Naive thymus-derived CD4-positive, alpha-beta T cell (primary cell): ENCODE results near the gene DOCK3. TPM values are rescaled to one million over a fixed set of nuclear protein-coding genes. Genes with fewer than 3 reads are reported as not detected.

Experiments
- ATAC-seq: fragments of 150-1000 bp; cut with Tn5 transposase; 2 replicates; pipeline ENCODE4 v1.10.0; 2021; ENCODE audit warnings: mild to moderate bottlenecking, moderate library complexity
- CTCF ChIA-PET: fragments of 350-600 bp; sonication (Branson Sonifier 250); formaldehyde crosslinking; loops from one replicate; lab custom pipeline; 2021; ENCODE audit warnings: antibody characterized with exemption; lab: Charles Lee
- POLR2A ChIA-PET: fragments of 350-600 bp; sonication (Branson Sonifier 250); formaldehyde crosslinking; loops from one replicate; lab custom pipeline; 2021; ENCODE audit warnings: antibody characterized with exemption, inconsistent platforms; lab: Charles Lee
- DNase-seq, 9 donors: peaks; one replicate each; pipeline versions ENCODE4 v3.0.0 to v3.0.0-alpha.2; 2020 to 2022; ENCODE audit warnings: mixed read lengths in 1 of 9
- H3K27ac ChIP-seq: one replicate; pipeline ENCODE4 v1.7.0; 2013; ENCODE audit warnings: mild to moderate bottlenecking, low read depth, low read length, moderate library complexity
- H3K27me3 ChIP-seq, 2 donors: one replicate each; pipeline ENCODE4 v1.7.0; 2013; ENCODE audit warnings: low read length in 2 of 2, mild to moderate bottlenecking in 2 of 2, moderate library complexity in 2 of 2; ENCODE audit not compliant: control insufficient read depth in 2 of 2, insufficient read depth in 2 of 2
- H3K36me3 ChIP-seq, 3 experiments: 1 replicate in 2 of 3; 2 replicates in 1 of 3; pipeline ENCODE4 v1.7.0; 2013; ENCODE audit warnings: low read length in 3 of 3, mild to moderate bottlenecking in 3 of 3, moderate library complexity in 1 of 3; ENCODE audit not compliant: insufficient read depth in 3 of 3, control insufficient read depth in 2 of 3
- H3K4me1 ChIP-seq, 2 donors: one replicate each; pipeline ENCODE4 v1.7.0; 2013; ENCODE audit warnings: low read length in 2 of 2, mild to moderate bottlenecking in 2 of 2, moderate library complexity in 1 of 2; ENCODE audit not compliant: control insufficient read depth in 2 of 2, insufficient read depth in 2 of 2
- H3K4me3 ChIP-seq: 2 replicates; pipeline ENCODE4 v1.7.0; 2013; ENCODE audit warnings: mild to moderate bottlenecking, low read length
- H3K9me3 ChIP-seq, 3 experiments: 1 replicate in 2 of 3; 2 replicates in 1 of 3; pipeline ENCODE4 v1.7.0; 2013; ENCODE audit warnings: low read length in 3 of 3; ENCODE audit not compliant: control insufficient read depth in 2 of 3
- H3K27ac Mint-ChIP-seq, 9 donors: one replicate each; pipeline ENCODE4 v1.8.0; 2020 to 2022; ENCODE audit warnings: mixed read lengths in 9 of 9, mild to moderate bottlenecking in 8 of 9, moderate library complexity in 5 of 9, inconsistent platforms in 2 of 9
- H3K27me3 Mint-ChIP-seq, 5 donors: one replicate each; pipeline ENCODE4 v1.8.0; 2021 to 2022; ENCODE audit warnings: mixed read lengths in 5 of 5, mild to moderate bottlenecking in 1 of 5
- H3K36me3 Mint-ChIP-seq, 5 donors: one replicate each; pipeline ENCODE4 v1.8.0; 2020 to 2022; ENCODE audit warnings: mixed read lengths in 5 of 5, mild to moderate bottlenecking in 3 of 5, inconsistent platforms in 1 of 5
- H3K4me1 Mint-ChIP-seq, 7 donors: one replicate each; pipeline ENCODE4 v1.8.0; 2020 to 2022; ENCODE audit warnings: mixed read lengths in 7 of 7, mild to moderate bottlenecking in 3 of 7, inconsistent platforms in 1 of 7
- H3K4me3 Mint-ChIP-seq, 10 donors: one replicate each; pipeline ENCODE4 v1.8.0; 2020 to 2022; ENCODE audit warnings: mild to moderate bottlenecking in 10 of 10, mixed read lengths in 10 of 10, moderate library complexity in 6 of 10, inconsistent platforms in 2 of 10
- H3K9me3 Mint-ChIP-seq, 11 donors: one replicate each; pipeline ENCODE4 v1.8.0; 2020 to 2022; ENCODE audit warnings: mixed read lengths in 11 of 11, mild to moderate bottlenecking in 4 of 11, inconsistent platforms in 1 of 11, moderate library complexity in 1 of 11
- intact Hi-C, 2 donors: fragments of 100-400 bp; cut with micrococcal nuclease; formaldehyde crosslinking; loops; one replicate each; pipeline ENCODE4 v1.15.1; 2023
- polyA plus RNA-seq, 2 donors: library from polyadenylated mRNA; unstranded; fragments of 300-500 nt; fragmentation: Illumina TruSeq; gene quantifications; one replicate each; pipeline ENCODE4 v1.2.3, GENCODE V29; 2021
- total RNA-seq, 6 experiments: library from RNA in 5 of 6; stranded (reverse) in 5 of 6; gene quantifications; 1 replicate in 5 of 6; 2 replicates in 1 of 6; pipeline ENCODE4 v1.2.3 and lab custom pipeline; 2021 to 2026

DOCK3 gene
- total and polyA plus RNA-seq, 7 experiments from 2014 or later: 0.19 to 2.9 (median 1.5) TPM

DNA sequence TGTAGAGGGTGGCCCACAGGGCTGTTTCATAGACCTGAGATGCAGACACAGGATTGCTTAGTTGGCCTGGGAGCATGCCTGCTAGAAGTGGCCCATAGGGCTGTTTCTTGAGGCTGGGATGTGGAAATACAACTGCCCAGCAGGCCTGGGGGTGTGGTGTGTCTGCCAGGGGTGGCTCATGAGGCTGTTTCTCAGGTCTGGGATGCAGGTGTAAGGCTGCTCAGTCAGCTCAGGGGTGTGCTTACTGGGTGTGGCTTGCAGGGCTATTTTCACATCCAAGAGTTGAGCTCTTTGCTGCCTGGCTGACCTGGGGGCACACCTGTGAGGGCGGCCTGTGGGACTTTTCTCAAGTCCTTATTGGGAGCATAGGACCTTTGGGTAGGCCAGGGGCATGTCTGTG lies 131.3 kb downstream of the DOCK3 start:
- no peak overlapping the region for H3K27ac ChIP-seq
- ChIA-PET CTCF (no interaction called here), POLR2A (no interaction called here)
- H3K4me1 Mint-ChIP-seq: peaks cover 0 to 4% (median 0%) of the 10 kb centered on the region in 7 donors
- DNase-seq: no peak
- no peaks in the 10 kb centered on the region for H3K36me3 ChIP-seq
- peaks cover 0 to 19% (median 9%) of the 10 kb centered on the region in 5 donors for H3K36me3 Mint-ChIP-seq
- H3K4me3 ChIP-seq: no peak overlapping the region
- intact Hi-C loops: no loop called here
- no peak for ATAC-seq
- no peaks in the 10 kb centered on the region for H3K27me3 ChIP-seq
- no peaks in the 10 kb centered on the region for H3K27me3 Mint-ChIP-seq
- peaks cover 0 to 9% (median 0%) of the 10 kb centered on the region in 3 experiments for H3K9me3 ChIP-seq
- H3K9me3 Mint-ChIP-seq: peaks cover 9 to 31% (median 18%) of the 10 kb centered on the region in 11 donors
- H3K27ac Mint-ChIP-seq: no peak overlapping the region
- no peaks in the 10 kb centered on the region for H3K4me1 ChIP-seq
- no peak overlapping the region for H3K4me3 Mint-ChIP-seq

DNA sequence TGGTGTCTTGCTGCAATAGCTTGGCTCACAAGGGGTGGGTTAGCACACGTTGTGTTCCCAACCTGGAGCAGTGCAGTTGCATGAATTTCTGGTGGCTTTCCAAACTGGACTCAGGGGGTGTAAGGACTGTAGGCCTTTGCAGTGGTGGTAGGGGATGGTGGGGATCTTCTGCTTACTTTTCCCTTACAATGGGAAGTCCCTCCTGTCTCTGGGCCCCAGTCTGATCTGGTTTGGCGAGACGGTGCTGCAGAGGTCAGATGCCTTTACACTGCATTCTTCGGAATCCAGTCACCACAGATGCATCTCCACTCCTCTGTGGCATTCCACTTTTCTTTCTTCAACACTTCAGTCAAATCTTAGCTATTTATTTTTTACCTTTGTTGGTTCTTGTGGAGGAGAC lies 132.1 kb downstream of the DOCK3 start:
- peaks cover 0 to 13% (median 5%) of the 10 kb centered on the region in 5 donors for H3K36me3 Mint-ChIP-seq
- no peak overlapping the region for H3K4me3 ChIP-seq
- H3K27me3 ChIP-seq: no peaks in the 10 kb centered on the region
- no peak for ATAC-seq
- intact Hi-C loops: no loop called here
- no peaks in the 10 kb centered on the region for H3K4me1 ChIP-seq
- no peaks in the 10 kb centered on the region for H3K27me3 Mint-ChIP-seq
- no peak overlapping the region for H3K27ac ChIP-seq
- H3K9me3 ChIP-seq: peaks cover 0 to 7% (median 0%) of the 10 kb centered on the region in 3 experiments
- ChIA-PET POLR2A (no interaction called here), CTCF (no interaction called here)
- H3K4me1 Mint-ChIP-seq: peaks cover 0 to 4% (median 0%) of the 10 kb centered on the region in 7 donors
- H3K9me3 Mint-ChIP-seq: peaks cover 4 to 23% (median 12%) of the 10 kb centered on the region in 11 donors
- no peaks in the 10 kb centered on the region for H3K36me3 ChIP-seq
- no peak overlapping the region for H3K4me3 Mint-ChIP-seq
- DNase-seq: no peak
- no peak overlapping the region for H3K27ac Mint-ChIP-seq

DNA sequence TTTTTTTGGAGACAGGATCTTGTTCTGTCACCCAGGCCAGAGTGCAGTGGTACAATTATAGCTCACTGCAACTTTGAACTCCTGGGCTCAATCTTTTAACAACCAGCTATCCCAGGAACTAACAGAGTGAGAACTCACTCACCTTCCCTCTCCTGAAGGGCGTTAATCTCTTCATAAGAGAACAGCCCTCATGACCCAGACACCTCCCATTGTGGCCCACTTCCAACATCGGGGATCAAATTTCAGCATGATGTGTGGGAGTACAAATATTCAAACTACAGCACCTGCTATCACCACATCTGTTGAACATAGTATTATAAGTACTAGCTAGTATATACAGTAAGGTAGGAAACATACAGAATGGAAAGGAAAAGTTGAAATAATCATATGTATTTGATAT lies 132.5 kb downstream of the DOCK3 start:
- no peak overlapping the region for H3K4me3 ChIP-seq
- peaks cover 0 to 5% (median 0%) of the 10 kb centered on the region in 3 experiments for H3K9me3 ChIP-seq
- H3K27me3 Mint-ChIP-seq: no peaks in the 10 kb centered on the region
- intact Hi-C loops: no loop called here
- peaks cover 0 to 4% (median 0%) of the 10 kb centered on the region in 7 donors for H3K4me1 Mint-ChIP-seq
- H3K9me3 Mint-ChIP-seq: peaks cover 4 to 19% (median 9%) of the 10 kb centered on the region in 11 donors
- no peak overlapping the region for H3K4me3 Mint-ChIP-seq
- no peaks in the 10 kb centered on the region for H3K36me3 ChIP-seq
- POLR2A ChIA-PET: no interaction called here
- H3K27ac Mint-ChIP-seq: no peak overlapping the region
- peaks cover 0 to 8% (median 5%) of the 10 kb centered on the region in 5 donors for H3K36me3 Mint-ChIP-seq
- no peaks in the 10 kb centered on the region for H3K4me1 ChIP-seq
- CTCF ChIA-PET: no interaction called here
- H3K27ac ChIP-seq: no peak overlapping the region
- DNase-seq (no peak), ATAC-seq (no peak)
- H3K27me3 ChIP-seq: no peaks in the 10 kb centered on the region

DNA sequence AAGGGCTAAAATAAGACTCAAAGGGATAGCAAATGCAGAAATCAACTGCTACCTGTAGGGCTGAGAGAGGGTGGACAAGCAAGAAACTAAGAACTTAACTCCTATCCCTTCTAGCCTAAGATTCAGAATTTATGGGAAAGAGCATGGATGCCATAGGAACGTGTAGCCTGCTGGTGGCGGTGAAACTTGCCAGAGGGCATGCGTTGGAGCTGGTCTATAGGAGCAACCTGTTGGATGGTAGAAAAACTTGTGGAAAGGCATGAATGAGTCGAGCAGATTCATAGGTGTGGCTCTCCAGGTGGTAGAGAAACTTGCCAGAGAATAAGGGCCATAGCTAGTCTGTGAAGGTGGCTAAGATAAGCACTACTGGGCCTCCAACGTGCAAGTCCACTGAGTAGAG lies 137.2 kb downstream of the DOCK3 start:
- H3K36me3 Mint-ChIP-seq: peaks cover 0 to 4% (median 0%) of the 10 kb centered on the region in 5 donors
- H3K36me3 ChIP-seq: no peaks in the 10 kb centered on the region
- POLR2A ChIA-PET: no interaction called here
- no peak for DNase-seq
- H3K4me1 ChIP-seq: no peaks in the 10 kb centered on the region
- no peaks in the 10 kb centered on the region for H3K27me3 ChIP-seq
- H3K9me3 Mint-ChIP-seq: no peaks in the 10 kb centered on the region
- CTCF ChIA-PET: no interaction called here
- H3K27me3 Mint-ChIP-seq: no peaks in the 10 kb centered on the region
- no peak overlapping the region for H3K27ac Mint-ChIP-seq
- no peak overlapping the region for H3K27ac ChIP-seq
- H3K9me3 ChIP-seq: no peaks in the 10 kb centered on the region
- intact Hi-C loops: no loop called here
- no peaks in the 10 kb centered on the region for H3K4me1 Mint-ChIP-seq
- no peak for ATAC-seq
- H3K4me3 Mint-ChIP-seq: no peak overlapping the region
- no peak overlapping the region for H3K4me3 ChIP-seq

DNA sequence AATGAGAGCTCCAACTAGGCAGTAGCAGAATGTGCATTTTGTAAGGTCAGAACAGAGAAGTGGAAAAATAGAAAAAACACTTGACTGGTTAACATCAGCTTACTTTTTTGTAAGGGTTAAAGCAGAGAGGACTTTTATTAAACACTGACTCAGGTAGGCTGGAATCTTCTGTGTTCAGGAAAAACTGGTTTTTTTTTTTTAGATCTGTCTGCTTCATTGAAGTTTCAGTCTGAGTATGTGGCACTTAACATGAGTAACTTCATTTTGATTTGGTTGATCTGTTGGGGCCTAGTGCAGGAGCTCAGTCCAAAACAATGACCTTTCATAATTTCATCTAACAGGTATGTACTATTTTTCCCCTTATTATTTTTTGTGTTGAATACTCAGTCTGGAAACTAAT lies 141.1 kb downstream of the DOCK3 start:
- Histone ChIP-seq H3K27me3 (no peaks in the 10 kb centered on the region), H3K4me1 (no peaks in the 10 kb centered on the region), H3K36me3 (no peaks in the 10 kb centered on the region), H3K27ac (no peak overlapping the region), H3K4me3 (no peak overlapping the region), H3K9me3 (no peaks in the 10 kb centered on the region)
- ATAC-seq: no peak
- DNase-seq: no peak
- H3K36me3 Mint-ChIP-seq: no peaks in the 10 kb centered on the region
- ChIA-PET POLR2A (no interaction called here), CTCF (no interaction called here)
- no peak overlapping the region for H3K4me3 Mint-ChIP-seq
- intact Hi-C loops: no loop called here
- H3K27ac Mint-ChIP-seq: no peak overlapping the region
- H3K27me3 Mint-ChIP-seq: no peaks in the 10 kb centered on the region
- H3K9me3 Mint-ChIP-seq: no peaks in the 10 kb centered on the region
- H3K4me1 Mint-ChIP-seq: no peaks in the 10 kb centered on the region

DNA sequence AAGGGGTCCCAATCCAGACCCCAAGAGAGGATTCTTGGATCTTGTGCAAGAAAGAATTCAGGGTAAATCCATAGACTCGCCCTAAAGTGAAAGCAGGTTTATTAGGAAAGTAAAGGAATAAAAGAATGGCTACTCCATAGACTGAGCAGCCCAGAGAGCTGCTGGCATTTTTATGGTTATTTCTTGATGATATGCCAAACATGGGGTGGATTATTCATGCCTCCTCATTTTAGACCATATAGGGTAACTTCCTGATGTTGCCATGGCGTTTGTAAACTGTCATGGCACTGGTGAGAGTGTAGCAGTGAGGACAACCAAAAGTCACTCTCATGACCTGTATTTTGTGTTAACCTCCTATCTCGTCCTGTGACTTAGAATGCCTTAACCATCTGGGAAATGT lies 142.2 kb downstream of the DOCK3 start:
- Histone ChIP-seq H3K9me3 (no peaks in the 10 kb centered on the region), H3K36me3 (no peaks in the 10 kb centered on the region), H3K4me1 (no peaks in the 10 kb centered on the region), H3K27ac (no peak overlapping the region), H3K4me3 (no peak overlapping the region), H3K27me3 (no peaks in the 10 kb centered on the region)
- ChIA-PET CTCF (no interaction called here), POLR2A (no interaction called here)
- DNase-seq (no peak), ATAC-seq (no peak)
- Mint-ChIP-seq H3K27me3 (no peaks in the 10 kb centered on the region), H3K4me1 (no peaks in the 10 kb centered on the region), H3K27ac (peak overlapping the region in 1 of 9 donors; percentile 28), H3K4me3 (no peak overlapping the region), H3K36me3 (no peaks in the 10 kb centered on the region), H3K9me3 (no peaks in the 10 kb centered on the region)
- intact Hi-C loops: no loop called here

DNA sequence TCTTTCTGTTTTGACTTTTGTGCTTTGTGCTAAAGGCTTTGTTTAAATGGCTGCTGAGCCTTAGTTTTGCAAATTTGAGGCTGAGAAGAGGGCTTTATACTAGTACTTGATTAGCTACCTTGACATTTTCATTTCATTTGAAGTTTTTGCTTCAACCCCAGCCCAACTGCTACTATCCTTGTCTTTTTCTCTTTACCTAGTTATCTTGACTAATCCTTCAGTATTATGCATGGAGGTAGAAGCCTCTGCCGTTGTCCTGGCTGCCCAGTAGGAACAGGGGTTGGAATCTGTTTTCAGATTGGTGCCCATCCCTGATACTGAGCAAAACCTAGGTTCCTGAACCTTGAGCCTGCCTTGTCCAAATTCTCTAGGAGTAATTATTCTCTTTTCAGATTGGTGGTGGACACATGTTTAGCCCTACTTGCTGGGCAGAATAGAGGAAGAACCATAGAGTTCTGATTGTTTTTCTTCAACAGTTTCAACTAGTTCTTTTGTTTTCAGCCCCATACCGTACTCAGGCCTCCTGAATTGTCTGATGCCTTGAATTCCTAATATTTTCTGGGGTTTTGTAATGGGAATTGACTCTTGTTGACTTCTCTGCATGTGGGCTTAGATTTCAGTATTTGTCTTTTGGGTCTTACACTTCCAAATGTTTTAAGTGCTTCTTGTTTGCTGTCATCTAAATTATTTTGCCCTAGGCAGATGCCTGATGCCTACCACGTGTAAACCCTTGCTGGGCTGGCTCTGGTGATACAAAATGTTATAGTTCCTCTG lies 143.2 kb downstream of the DOCK3 start:
- Histone ChIP-seq H3K27ac (no peak overlapping the region), H3K36me3 (no peaks in the 10 kb centered on the region), H3K9me3 (no peaks in the 10 kb centered on the region), H3K27me3 (no peaks in the 10 kb centered on the region), H3K4me1 (no peaks in the 10 kb centered on the region), H3K4me3 (no peak overlapping the region)
- ChIA-PET POLR2A (no interaction called here), CTCF (no interaction called here)
- ATAC-seq: no peak
- intact Hi-C loops: no loop called here
- Mint-ChIP-seq H3K4me3 (no peak overlapping the region), H3K27me3 (no peaks in the 10 kb centered on the region), H3K36me3 (no peaks in the 10 kb centered on the region), H3K9me3 (no peaks in the 10 kb centered on the region), H3K4me1 (no peaks in the 10 kb centered on the region), H3K27ac (no peak overlapping the region)
- DNase-seq: no peak
